ENCODE data around the gene SDK1.

- TF ChIP-seq CTCF (IDR thresholded peaks at IDR 0.05) (no peak), POLR2A (IDR thresholded peaks at IDR 0.05) (no peak)
Observed at GRCh38 chr7:4025210-4025609, 724.2 kb downstream of the SDK1 start.
